Glomerular visceral epithelial cell (primary cell): ENCODE measurements around the gene DOCK3.

Experiments used
- DNase-seq: peaks from one replicate; pipeline ENCODE4 v3.0.0-alpha.2; 2016; ENCODE audit errors: extremely low spot score

Gene DOCK3, protein sequence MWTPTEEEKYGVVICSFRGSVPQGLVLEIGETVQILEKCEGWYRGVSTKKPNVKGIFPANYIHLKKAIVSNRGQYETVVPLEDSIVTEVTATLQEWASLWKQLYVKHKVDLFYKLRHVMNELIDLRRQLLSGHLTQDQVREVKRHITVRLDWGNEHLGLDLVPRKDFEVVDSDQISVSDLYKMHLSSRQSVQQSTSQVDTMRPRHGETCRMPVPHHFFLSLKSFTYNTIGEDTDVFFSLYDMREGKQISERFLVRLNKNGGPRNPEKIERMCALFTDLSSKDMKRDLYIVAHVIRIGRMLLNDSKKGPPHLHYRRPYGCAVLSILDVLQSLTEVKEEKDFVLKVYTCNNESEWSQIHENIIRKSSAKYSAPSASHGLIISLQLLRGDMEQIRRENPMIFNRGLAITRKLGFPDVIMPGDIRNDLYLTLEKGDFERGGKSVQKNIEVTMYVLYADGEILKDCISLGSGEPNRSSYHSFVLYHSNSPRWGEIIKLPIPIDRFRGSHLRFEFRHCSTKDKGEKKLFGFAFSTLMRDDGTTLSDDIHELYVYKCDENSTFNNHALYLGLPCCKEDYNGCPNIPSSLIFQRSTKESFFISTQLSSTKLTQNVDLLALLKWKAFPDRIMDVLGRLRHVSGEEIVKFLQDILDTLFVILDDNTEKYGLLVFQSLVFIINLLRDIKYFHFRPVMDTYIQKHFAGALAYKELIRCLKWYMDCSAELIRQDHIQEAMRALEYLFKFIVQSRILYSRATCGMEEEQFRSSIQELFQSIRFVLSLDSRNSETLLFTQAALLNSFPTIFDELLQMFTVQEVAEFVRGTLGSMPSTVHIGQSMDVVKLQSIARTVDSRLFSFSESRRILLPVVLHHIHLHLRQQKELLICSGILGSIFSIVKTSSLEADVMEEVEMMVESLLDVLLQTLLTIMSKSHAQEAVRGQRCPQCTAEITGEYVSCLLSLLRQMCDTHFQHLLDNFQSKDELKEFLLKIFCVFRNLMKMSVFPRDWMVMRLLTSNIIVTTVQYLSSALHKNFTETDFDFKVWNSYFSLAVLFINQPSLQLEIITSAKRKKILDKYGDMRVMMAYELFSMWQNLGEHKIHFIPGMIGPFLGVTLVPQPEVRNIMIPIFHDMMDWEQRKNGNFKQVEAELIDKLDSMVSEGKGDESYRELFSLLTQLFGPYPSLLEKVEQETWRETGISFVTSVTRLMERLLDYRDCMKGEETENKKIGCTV (N-terminal part only)

DNA sequence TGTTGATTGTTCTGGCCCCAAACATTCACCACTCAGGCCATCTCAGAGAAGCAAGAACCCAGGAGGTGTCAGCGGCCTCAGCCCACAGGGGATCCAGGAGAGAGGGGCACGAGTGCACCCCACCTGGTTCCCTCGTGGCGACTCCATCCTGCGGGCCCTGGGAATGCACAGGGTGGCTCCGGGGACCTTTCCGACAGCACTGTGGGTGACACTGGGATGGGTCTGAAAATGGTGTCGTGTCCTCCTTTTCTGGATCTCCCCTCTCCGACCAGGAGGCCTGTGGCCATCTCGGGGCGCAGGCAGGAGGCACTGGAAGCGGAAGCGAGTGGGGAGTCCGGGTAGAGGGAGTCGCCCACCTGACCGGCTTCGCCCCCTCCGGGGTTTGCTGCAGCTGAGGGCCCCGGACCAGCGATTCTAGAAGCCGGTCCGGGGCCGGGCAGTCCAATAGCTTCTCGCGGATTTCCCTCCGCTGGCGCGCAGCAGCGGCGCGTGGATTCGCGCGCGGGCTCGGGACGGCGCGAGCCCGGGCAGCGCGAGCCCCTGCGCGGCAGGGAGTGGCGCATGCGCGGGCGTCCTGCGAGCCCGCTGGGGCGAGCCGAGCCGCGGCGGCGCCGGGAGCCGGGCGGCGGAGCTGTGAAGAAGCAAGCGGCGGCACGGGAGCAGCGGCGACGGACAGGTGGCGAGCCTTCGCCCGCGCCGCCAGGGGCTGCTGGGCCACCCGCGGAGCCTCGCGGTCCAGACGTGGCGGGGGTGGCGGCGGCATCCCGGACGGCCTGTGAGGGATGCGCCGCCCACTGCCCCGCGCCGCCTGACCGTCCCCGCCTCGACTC is at the start of gene DOCK3:
DOCK3 (plus strand) TSS at position 579 of the 830 bp plus-strand sequence. CDS start 337 bp downstream, outside the sequence.
- peak; percentile 47 for DNase-seq

GRCh38 chr3:50625231-50626182 is 49.2 kb upstream of the DOCK3 start:
- no peak for DNase-seq

GRCh38 chr3:50626401-50626800 is 48.3 kb upstream of the DOCK3 start:
- DNase-seq, result no peak

DNA sequence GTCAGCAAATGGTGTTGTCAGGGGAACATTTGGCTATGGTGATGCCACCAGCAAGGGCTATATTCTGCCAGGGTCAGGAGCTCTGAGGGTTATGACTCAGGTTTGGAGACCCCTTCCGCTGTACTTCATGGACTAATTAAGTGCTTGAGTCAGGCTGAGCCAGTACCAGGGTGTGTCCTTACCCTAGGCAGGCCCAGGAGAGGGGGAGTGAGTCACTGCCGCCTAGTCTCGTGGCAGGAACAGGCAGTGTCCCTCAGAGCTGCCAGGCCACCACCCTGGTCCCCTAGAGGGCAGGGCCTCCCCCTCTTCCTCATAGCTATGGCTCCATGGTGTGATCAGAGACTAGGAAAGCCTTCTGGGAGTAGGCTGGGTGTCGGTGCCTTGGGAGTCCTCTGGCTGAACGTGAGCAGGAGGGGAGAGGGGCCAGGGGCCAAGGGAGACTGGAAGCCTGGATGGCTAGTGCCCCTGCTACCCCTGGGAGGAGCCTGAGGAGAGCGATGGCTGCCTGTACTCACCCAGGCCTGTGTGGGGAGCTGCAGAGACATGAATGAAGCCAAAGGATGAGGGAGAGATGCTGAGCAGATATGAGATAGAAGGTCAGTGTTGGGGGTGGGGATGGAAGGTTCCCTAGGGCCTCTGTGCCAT is 47.2 kb upstream of the DOCK3 start:
- peak; percentile 86 for DNase-seq

DNA sequence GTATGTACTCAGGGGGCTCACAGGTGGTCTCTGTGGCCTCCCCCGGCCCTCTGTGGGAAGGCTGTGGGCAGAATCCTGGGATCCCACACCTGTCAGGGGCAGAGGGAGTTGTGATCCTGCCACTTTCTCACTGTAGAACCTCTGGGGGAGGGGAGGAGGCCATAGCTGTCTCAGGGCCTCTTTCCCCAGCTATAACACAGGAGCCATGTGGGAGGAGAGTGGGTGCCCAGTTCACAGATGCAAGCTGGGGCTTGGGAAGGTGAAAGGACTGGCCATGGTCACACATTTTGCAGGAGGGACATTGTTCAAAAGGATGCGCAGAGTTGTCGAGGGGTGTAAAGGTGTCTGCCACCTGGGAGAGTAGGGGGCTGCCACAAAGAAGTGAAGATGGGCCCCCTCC is 46.1 kb upstream of the DOCK3 start:
- DNase-seq, result no peak

- peak; percentile 11 for DNase-seq
Observed at GRCh38 chr3:50630394-50630793, 44.3 kb upstream of the DOCK3 start.

DNA sequence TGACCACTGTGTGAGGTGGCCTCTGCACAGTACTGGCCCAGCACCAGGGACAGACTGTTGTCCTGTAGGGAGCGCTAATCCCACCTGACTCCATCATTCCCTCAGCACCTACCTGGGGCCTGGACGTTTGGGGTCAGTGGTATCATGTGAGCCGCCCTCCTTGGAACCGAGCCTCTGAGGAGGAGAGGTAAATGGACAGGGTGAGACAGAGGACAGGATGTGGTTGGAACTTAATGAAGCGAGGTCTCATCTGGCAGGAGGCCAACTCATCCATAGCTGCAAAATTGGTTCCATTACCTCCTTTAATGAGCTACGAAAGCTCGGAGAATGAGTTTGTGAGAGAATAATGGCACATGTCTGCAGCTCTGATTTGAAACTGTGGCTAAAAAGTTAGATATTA is 43.9 kb upstream of the DOCK3 start:
- peak; percentile 89 for DNase-seq

GRCh38 chr3:50632450-50632849 is 42.3 kb upstream of the DOCK3 start:
- DNase-seq, result no peak

DNA sequence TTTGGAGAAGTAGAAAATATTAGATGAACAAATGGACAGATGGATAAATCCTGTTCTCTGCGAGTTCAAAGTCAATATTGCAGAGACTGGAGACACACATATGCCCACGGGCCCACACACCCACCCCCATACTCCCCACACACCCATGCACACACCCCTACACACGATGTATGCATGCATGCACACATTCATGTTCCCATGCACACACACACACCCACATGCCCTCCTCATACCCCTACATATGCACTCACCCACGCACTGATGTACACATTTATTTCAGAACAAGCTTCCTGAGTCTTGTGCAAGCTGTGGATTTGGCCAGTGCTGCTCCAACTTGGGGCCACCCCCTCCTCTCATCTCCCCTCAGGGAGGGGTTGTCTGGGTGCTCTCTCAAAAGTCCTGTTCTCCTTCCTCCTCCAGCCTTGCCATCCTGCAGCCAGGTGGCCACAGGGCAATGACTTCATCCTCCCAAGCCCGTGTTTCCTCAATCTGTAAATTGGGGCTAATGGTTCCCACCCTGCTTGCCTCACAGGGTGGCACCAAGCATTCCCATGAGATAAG is 41.4 kb upstream of the DOCK3 start:
- no peak for DNase-seq

- DNase-seq, result no peak
Observed at GRCh38 chr3:50635066-50635465, 39.7 kb upstream of the DOCK3 start.

GRCh38 chr3:50637011-50637410 is 37.7 kb upstream of the DOCK3 start:
- no peak for DNase-seq

GRCh38 chr3:50637945-50638344 is 36.8 kb upstream of the DOCK3 start:
- DNase-seq, result no peak

DNA sequence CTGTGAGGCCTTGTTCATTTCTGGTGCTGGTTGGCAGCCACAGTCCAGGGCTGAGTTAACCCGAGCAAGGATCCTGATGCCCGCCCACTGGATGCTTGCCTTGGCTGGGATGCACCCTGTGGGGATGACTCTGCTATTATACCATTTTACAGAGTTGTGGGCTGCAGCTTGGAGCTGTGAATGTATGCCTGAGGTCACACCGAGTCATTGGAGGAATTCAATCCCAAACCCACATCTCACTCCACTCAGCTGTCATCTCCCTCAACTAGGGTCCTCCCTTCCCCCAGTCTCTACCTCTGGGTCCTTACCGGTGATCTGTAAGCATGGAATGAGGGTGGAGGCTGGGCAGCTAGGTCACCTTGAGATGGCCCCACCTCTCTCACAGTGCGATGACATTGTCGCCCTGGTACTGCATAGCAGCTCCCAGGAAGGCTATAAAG is 35.7 kb upstream of the DOCK3 start:
- peak; percentile 68 for DNase-seq

GRCh38 chr3:50642382-50642781 is 32.3 kb upstream of the DOCK3 start:
- DNase-seq, result no peak

DNA sequence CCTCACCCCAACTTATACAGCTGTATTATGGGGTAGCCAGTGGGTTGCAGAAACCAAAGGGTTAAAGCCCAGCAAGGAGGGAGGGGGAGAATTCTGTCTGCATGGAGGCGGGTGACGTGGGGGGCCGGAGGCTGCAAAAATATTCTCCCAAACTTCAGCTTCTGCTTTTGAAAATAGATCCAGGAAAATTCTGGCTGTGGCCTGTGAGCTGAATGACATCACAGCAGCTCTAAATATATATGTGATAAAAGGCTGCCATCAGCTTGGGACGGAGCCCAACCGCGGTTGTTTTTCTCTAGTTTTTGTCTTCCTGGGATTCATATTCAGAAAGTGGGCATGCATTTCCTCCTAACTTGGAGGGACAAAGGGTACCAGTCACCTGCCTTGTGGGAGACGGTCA is 30.2 kb upstream of the DOCK3 start:
- no peak for DNase-seq

GRCh38 chr3:50645378-50645777 is 29.3 kb upstream of the DOCK3 start:
- DNase-seq, result no peak

DNA sequence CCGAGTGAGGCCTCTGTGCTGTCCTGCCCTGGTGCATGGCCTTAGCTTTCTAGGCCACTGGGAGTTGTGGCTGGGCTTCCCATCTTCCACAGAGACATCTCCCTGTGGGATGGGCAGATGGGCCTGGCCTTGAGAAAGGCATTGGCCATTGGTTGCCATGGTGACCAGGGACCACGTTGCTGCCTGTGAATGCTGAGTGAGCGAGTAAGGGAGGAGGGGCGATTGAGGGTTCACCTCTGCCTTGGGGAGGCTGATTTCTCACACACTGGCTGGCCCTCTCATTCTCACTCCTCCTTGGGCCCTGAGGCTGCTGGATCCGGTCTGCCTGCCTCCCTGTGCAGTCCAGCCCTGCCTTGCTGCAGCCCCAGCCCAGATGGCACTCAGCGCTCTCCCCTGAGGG is 26.4 kb upstream of the DOCK3 start:
- DNase-seq, result no peak

GRCh38 chr3:50648944-50649343 is 25.8 kb upstream of the DOCK3 start:
- no peak for DNase-seq

DNA sequence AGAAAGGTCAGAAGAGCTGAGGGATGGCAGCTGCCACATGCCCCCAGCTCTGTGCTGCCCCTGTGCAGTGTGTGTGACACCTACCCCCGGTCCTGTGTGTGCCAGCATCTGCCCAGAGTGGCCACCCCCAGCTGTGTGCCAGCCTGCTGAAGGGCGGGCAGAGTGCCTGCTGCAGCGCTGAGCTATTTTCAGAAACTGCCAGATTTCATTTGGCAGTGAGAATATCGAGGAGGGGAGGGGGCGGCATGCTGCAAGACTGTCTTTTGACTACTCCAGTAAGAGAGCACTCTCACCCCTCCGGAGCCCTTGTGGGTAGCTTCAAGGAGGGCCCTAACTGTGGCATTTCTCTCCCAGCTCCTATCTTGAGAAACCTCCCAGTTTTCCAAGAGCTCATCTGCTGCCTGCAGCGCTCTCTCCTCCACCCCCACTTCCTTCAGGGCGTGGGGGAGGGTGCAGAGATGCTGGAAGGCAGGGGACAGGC is 25.2 kb upstream of the DOCK3 start:
- DNase-seq, result no peak
